Measurements from ENCODE around the gene MAPK1IP1L. TPM values are rescaled to one million over a fixed set of nuclear protein-coding genes. Genes with fewer than 3 reads are reported as not detected.
"Not testable (repeated sequence)": the region's sequence is repeated elsewhere in the genome, so short reads cannot be mapped to it uniquely, and the experiment has no call there.

MAPK1IP1L gene
- total RNA-seq: 100 to 1,000 TPM in 2 of 5 donors, 10 to 100 TPM in 3; 68.7 to 153 (median 73.4) TPM
- 38.9 TPM for total RNA-seq (2013)
- total RNA-seq: 61.6 to 221 (median 134) reads per million in 29 experiments

DNA sequence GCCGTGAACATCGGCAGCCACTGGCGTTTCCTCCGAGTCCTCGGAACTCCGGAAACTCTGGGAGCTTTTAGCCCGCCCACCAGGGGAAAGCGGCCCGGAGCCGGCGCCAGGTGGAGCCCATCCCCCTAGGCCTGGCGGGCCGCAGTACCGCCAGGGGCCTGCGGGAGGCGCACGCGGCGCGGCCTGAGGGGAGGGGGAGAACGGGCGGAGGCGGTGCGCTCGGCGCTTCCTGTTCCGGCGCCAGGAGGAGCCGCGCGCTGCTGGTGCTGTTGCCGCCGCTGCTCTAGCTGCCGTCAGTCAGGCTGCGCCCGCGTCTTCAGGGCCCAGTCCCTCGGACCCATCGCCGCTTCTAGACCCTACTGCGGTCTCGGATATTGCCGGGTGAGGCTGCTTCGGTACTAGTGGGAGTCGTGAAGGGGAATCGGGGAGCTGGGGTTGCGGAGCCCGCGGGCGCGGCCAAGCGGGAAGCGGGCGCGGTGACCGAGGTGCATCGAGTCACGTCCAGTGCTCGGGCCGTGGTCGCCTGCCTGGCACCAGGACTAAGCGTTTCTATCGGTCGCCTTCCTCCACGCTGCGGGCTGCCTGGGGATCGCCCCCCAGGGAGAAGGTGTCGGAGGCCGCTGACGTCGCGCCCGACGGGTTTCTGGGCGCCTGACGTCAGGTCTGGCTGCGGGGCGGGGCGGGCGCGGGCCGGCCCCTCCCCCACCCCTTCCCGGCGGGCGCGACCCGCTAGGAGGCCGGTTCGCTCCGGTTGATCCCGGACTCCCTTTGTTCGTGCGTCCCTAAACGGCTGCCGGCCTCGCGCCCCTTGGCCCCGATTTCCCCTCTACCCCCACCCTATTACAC lies at the start of gene MAPK1IP1L:
Gene MAPK1IP1L (plus strand): TSS at position 225 of the 846 bp plus-strand sequence. CDS start 10,037 bp downstream, outside the sequence.
- Mint-ChIP-seq H3K36me3 (peaks cover 14% of the 10 kb centered on the region), H3K27me3 (no peaks in the 10 kb centered on the region), H3K4me3 (peak within 1 kb of the TSS; percentile 87 to 90 (median 90)), H3K4me1 (peaks cover 44 to 52% (median 47%) of the 10 kb centered on the region in 3 donors), H3K9me3 (no peaks in the 10 kb centered on the region), H3K27ac (peak within 1 kb of the TSS; percentile 89 to 91)
- ChIA-PET POLR2A (interaction anchor here (0.6 to 1.9 kb wide), 16 partner anchors 8 to 526 kb away, joined by 3 to 17 read pairs (median 5); partner anchors contain the start of genes SOCS4 (in 2 of the 2) and WDHD1 (in 2 of the 2)), CTCF (interaction anchor here (0.6 to 2.5 kb wide), 19 partner anchors 8 to 109 kb away, joined by 3 to 15 read pairs (median 4); partner anchors contain the start of genes WDHD1 (in 2 of the 2) and SOCS4 (in 1 of the 2))
- H3K27ac ChIP-seq (ENCODE audit: low read length): peak within 1 kb of the TSS; percentile 100
- ATAC-seq (replicated peaks in 1 of 4) (peak; percentile 88 to 99 (median 92)), DNase-seq (peak; percentile 76 to 94 (median 87))
- H3K4me1 ChIP-seq (ENCODE audit: control insufficient read depth in 1 of 2, extremely low read depth in 1 of 2, insufficient read depth in 2 of 2, low read length in 2 of 2): peaks cover 15 to 34% of the 10 kb centered on the region in 2 experiments
- under 1% methylated on average over 82 of the region's 98 CpGs for WGBS (ENCODE audit: insufficient coverage)
- peak within 1 kb of the TSS; percentile 97 to 100 for H3K4me3 ChIP-seq (ENCODE audit: control insufficient read depth in 1 of 2, extremely low read depth in 1 of 2, low read length in 1 of 2)
- peaks cover 0 to 12% of the 10 kb centered on the region in 2 donors for H3K36me3 ChIP-seq (ENCODE audit: control insufficient read depth in 2 of 2, extremely low read depth in 1 of 2, insufficient read depth in 1 of 2, low read length in 1 of 2)
- no peaks in the 10 kb centered on the region for H3K27me3 ChIP-seq (replicated peaks in 1 of 2; ENCODE audit: control insufficient read depth in 2 of 2, extremely low read depth in 1 of 2, insufficient read depth in 2 of 2, low read length in 1 of 2)
- no peaks in the 10 kb centered on the region for H3K9me3 ChIP-seq

DNA sequence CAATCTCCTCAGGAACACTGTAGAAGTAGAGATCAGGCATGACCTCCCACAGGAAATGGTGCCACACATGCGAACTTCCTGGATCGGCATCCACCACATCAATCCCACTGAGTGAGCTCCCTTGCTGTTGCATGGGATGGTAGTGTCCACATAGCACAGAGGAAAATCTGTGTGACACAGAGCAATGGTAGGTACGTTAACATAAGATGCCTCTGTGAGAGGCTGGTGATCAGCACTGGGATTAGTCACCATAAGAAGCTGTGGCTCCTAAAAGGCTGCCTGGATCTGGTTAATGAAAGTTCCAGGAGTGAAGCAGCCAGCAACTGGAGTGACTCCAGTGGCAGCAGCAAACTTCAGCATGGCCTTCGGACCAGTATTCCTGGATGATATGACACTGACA lies 46.4 kb upstream of the MAPK1IP1L start:
- WGBS (ENCODE audit: insufficient coverage): 92% methylated on average over 2 of the region's 4 CpGs
- Histone ChIP-seq H3K4me3 (ENCODE audit: control insufficient read depth in 1 of 2, extremely low read depth in 1 of 2, low read length in 1 of 2) (no peak overlapping the region), H3K36me3 (ENCODE audit: control insufficient read depth in 2 of 2, extremely low read depth in 1 of 2, insufficient read depth in 1 of 2, low read length in 1 of 2) (no peaks in the 10 kb centered on the region), H3K27me3 (replicated peaks in 1 of 2; ENCODE audit: control insufficient read depth in 2 of 2, extremely low read depth in 1 of 2, insufficient read depth in 2 of 2, low read length in 1 of 2) (no peaks in the 10 kb centered on the region), H3K27ac (ENCODE audit: low read length) (no peak overlapping the region), H3K4me1 (ENCODE audit: control insufficient read depth in 1 of 2, extremely low read depth in 1 of 2, insufficient read depth in 2 of 2, low read length in 2 of 2) (no peaks in the 10 kb centered on the region), H3K9me3 (no peaks in the 10 kb centered on the region)
- Mint-ChIP-seq H3K4me3 (no peak overlapping the region), H3K36me3 (peaks cover 24% of the 10 kb centered on the region), H3K27me3 (no peaks in the 10 kb centered on the region), H3K27ac (no peak overlapping the region), H3K4me1 (peaks cover 0 to 4% (median 0%) of the 10 kb centered on the region in 3 donors), H3K9me3 (no peaks in the 10 kb centered on the region)
- POLR2A ChIA-PET: interaction anchor here in 1 of 2 donors (0.7 kb wide), 1 partner anchor 1571 kb away, joined by 3 read pairs; no protein-coding TSS in a partner anchor
- DNase-seq: no peak
- no peak for ATAC-seq (replicated peaks in 1 of 4)
- CTCF ChIA-PET: no interaction called here

DNA sequence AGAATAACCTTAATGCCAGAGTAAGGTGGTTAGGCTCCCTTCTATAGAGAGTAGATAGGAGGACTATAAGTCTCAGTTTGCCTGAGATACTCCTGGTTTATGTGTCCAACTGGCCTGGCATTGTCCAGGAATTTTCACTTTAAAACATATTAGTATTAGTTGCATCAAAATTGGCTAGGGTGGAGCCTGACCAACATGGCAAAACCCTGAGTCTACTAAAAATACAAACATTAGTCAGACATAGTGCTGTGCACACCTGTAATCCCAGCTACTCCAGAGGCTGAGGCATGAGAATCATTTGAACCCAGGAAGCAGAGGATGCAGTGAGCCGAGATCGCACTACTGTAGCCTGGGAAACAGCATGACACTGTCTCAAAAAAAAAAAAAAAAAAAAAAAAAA lies 36.4 kb upstream of the MAPK1IP1L start:
- Histone ChIP-seq H3K4me3 (ENCODE audit: control insufficient read depth in 1 of 2, extremely low read depth in 1 of 2, low read length in 1 of 2) (no peak overlapping the region), H3K27me3 (replicated peaks in 1 of 2; ENCODE audit: control insufficient read depth in 2 of 2, extremely low read depth in 1 of 2, insufficient read depth in 2 of 2, low read length in 1 of 2) (no peaks in the 10 kb centered on the region), H3K27ac (ENCODE audit: low read length) (no peak overlapping the region), H3K36me3 (ENCODE audit: control insufficient read depth in 2 of 2, extremely low read depth in 1 of 2, insufficient read depth in 1 of 2, low read length in 1 of 2) (no peaks in the 10 kb centered on the region), H3K4me1 (ENCODE audit: control insufficient read depth in 1 of 2, extremely low read depth in 1 of 2, insufficient read depth in 2 of 2, low read length in 2 of 2) (no peaks in the 10 kb centered on the region), H3K9me3 (no peaks in the 10 kb centered on the region)
- Mint-ChIP-seq H3K27ac (no peak overlapping the region), H3K4me3 (no peak overlapping the region), H3K27me3 (no peaks in the 10 kb centered on the region), H3K36me3 (peaks cover 15% of the 10 kb centered on the region), H3K4me1 (peaks cover 0 to under 1% (median 0%) of the 10 kb centered on the region in 3 donors), H3K9me3 (no peaks in the 10 kb centered on the region)
- POLR2A ChIA-PET: interaction anchor here in 1 of 2 donors (1.3 kb wide), 1 partner anchor 16 kb away, joined by 16 read pairs; no protein-coding TSS in a partner anchor
- ATAC-seq (replicated peaks in 1 of 4) (no peak), DNase-seq (no peak)
- CTCF ChIA-PET: interaction anchor here in 1 of 2 donors (0.5 to 0.7 kb wide), 2 partner anchors 48 to 64 kb away, joined by 3 to 11 read pairs; no protein-coding TSS in a partner anchor
- WGBS (ENCODE audit: insufficient coverage): no CpG with 5 or more reads among the region's 2 CpGs

DNA sequence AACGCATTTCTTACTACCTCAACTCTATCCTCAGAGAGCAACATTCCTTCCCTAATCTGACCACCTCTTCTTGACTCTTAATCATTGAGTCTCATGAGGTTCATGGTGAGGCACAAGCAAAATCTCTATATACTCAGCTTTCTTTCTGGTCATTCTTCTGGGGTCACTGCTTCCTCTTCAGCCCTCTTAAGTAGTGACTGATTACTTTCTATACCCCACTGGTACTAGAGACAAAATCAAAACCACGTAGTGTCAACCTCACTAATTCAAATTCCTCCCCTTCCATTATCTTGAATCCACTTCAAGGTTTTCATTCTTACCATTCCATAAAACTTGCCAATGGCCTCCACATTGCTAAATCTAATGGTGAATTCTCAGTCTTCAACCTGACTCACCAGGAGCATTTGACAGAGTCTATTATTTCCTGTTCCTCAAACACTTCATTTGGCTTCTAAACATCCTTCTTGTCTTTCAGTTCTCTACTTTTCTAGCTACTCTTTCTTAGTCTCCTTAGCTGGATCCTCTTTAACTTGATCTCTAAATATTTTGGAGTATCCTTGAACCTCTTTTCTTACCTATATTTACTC lies 31.4 kb upstream of the MAPK1IP1L start:
- H3K36me3 Mint-ChIP-seq: peaks cover 4% of the 10 kb centered on the region
- H3K4me1 ChIP-seq (ENCODE audit: control insufficient read depth in 1 of 2, extremely low read depth in 1 of 2, insufficient read depth in 2 of 2, low read length in 2 of 2): peaks cover 0 to 2% of the 10 kb centered on the region in 2 experiments
- H3K4me3 Mint-ChIP-seq: no peak overlapping the region
- DNase-seq (no peak), ATAC-seq (replicated peaks in 1 of 4) (no peak)
- H3K27ac ChIP-seq (ENCODE audit: low read length): no peak overlapping the region
- WGBS (ENCODE audit: insufficient coverage): 93% methylated on average over 2 of the region's 2 CpGs
- H3K4me3 ChIP-seq (ENCODE audit: control insufficient read depth in 1 of 2, extremely low read depth in 1 of 2, low read length in 1 of 2): no peak overlapping the region
- H3K27me3 ChIP-seq (replicated peaks in 1 of 2; ENCODE audit: control insufficient read depth in 2 of 2, extremely low read depth in 1 of 2, insufficient read depth in 2 of 2, low read length in 1 of 2): no peaks in the 10 kb centered on the region
- ChIA-PET POLR2A (interaction anchor here in 1 of 2 donors (0.6 kb wide), 1 partner anchor 1925 kb away, joined by 7 read pairs; no protein-coding TSS in a partner anchor), CTCF (interaction anchor here in 1 of 2 donors (1.1 kb wide), 1 partner anchor 18 kb away, joined by 3 read pairs; no protein-coding TSS in a partner anchor)
- H3K4me1 Mint-ChIP-seq: peaks cover 0 to 4% (median 2%) of the 10 kb centered on the region in 3 donors
- no peaks in the 10 kb centered on the region for H3K9me3 Mint-ChIP-seq
- H3K9me3 ChIP-seq: no peaks in the 10 kb centered on the region
- H3K27ac Mint-ChIP-seq: peak overlapping the region in 1 of 2 donors; percentile 5
- H3K36me3 ChIP-seq (ENCODE audit: control insufficient read depth in 2 of 2, extremely low read depth in 1 of 2, insufficient read depth in 1 of 2, low read length in 1 of 2): no peaks in the 10 kb centered on the region
- no peaks in the 10 kb centered on the region for H3K27me3 Mint-ChIP-seq

DNA sequence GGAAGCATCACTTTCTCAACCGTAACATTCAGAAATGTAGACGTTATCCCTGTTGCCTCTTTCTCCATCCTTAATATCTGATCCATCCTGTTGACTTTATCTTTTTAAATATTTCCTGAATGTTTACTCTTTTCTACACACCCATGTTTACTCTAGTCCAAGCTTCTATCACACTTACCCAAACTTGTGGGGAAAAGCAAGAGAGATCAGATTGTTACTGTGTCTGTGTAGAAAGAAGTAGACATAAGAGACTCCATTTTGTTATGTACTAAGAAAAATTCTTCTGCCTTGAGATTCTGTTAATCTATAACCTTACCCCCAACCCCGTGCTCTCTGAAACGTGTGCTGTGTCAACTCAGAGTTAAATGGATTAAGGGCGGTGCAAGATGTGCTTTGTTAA lies 27.1 kb upstream of the MAPK1IP1L start:
- H3K27ac ChIP-seq (ENCODE audit: low read length); CTCF ChIA-PET; H3K27me3 ChIP-seq (replicated peaks in 1 of 2; ENCODE audit: control insufficient read depth in 2 of 2, extremely low read depth in 1 of 2, insufficient read depth in 2 of 2, low read length in 1 of 2); H3K36me3 ChIP-seq (ENCODE audit: control insufficient read depth in 2 of 2, extremely low read depth in 1 of 2, insufficient read depth in 1 of 2, low read length in 1 of 2); H3K27ac Mint-ChIP-seq; H3K4me3 ChIP-seq (ENCODE audit: control insufficient read depth in 1 of 2, extremely low read depth in 1 of 2, low read length in 1 of 2); H3K36me3 Mint-ChIP-seq; H3K27me3 Mint-ChIP-seq; DNase-seq; POLR2A ChIA-PET; H3K9me3 Mint-ChIP-seq; ATAC-seq (replicated peaks in 1 of 4); H3K4me3 Mint-ChIP-seq; H3K9me3 ChIP-seq: not testable (repeated sequence)
- WGBS (ENCODE audit: insufficient coverage): 100% methylated on average over 2 of the region's 5 CpGs
- H3K4me1 Mint-ChIP-seq: peaks cover 36 to 40% (median 36%) of the 10 kb centered on the region in 3 donors
- H3K4me1 ChIP-seq (ENCODE audit: control insufficient read depth in 1 of 2, extremely low read depth in 1 of 2, insufficient read depth in 2 of 2, low read length in 2 of 2): peaks cover 9 to 26% of the 10 kb centered on the region in 2 experiments

DNA sequence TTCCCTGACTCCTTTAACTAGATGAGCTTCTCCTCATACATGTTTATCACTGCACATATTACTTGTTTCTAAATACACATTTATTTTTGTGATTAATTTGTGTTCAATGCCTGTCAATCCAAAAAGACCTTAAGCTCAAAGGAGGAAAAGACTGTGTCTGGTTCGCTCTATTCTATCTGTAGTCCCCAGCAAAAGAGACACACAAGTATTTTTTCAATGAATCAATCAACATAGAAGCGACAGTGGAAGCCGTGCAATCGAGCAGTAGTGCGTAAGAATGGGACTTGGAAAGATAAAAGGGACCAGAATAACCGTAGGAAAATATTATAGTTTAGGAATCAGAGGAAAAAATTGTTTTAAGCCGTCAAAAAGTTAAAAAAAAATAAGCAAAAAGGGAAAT lies 25.5 kb upstream of the MAPK1IP1L start:
- ATAC-seq (replicated peaks in 1 of 4) (no peak), DNase-seq (no peak)
- ChIA-PET CTCF (interaction anchor here (0.6 to 1.1 kb wide), 4 partner anchors 26 to 405 kb away, joined by 3 to 5 read pairs (median 3); no protein-coding TSS in a partner anchor), POLR2A (interaction anchor here (2.3 to 2.4 kb wide), 3 partner anchors 19 to 25 kb away, joined by 8 to 17 read pairs (median 14); partner anchors contain the start of gene MAPK1IP1L (in 2 of the 2))
- H3K9me3 ChIP-seq: no peaks in the 10 kb centered on the region
- peaks cover 9 to 28% of the 10 kb centered on the region in 2 experiments for H3K4me1 ChIP-seq (ENCODE audit: control insufficient read depth in 1 of 2, extremely low read depth in 1 of 2, insufficient read depth in 2 of 2, low read length in 2 of 2)
- no peak overlapping the region for H3K27ac ChIP-seq (ENCODE audit: low read length)
- H3K4me3 ChIP-seq (ENCODE audit: control insufficient read depth in 1 of 2, extremely low read depth in 1 of 2, low read length in 1 of 2): peak overlapping the region in 1 of 2 donors; percentile 98
- Mint-ChIP-seq H3K4me3 (peak overlapping the region; percentile 91 to 92 (median 91)), H3K9me3 (no peaks in the 10 kb centered on the region), H3K36me3 (no peaks in the 10 kb centered on the region), H3K4me1 (peaks cover 43 to 51% (median 45%) of the 10 kb centered on the region in 3 donors), H3K27ac (peak overlapping the region in 1 of 2 donors; percentile 89), H3K27me3 (no peaks in the 10 kb centered on the region)
- H3K36me3 ChIP-seq (ENCODE audit: control insufficient read depth in 2 of 2, extremely low read depth in 1 of 2, insufficient read depth in 1 of 2, low read length in 1 of 2): no peaks in the 10 kb centered on the region
- no peaks in the 10 kb centered on the region for H3K27me3 ChIP-seq (replicated peaks in 1 of 2; ENCODE audit: control insufficient read depth in 2 of 2, extremely low read depth in 1 of 2, insufficient read depth in 2 of 2, low read length in 1 of 2)
- 17% methylated on average over 1 of the region's 7 CpGs for WGBS (ENCODE audit: insufficient coverage)

Data from T-cell (primary cell).